22Rv1 (cell line): Measurements from ENCODE around the gene PPP1R14C.

ENCODE experiments used
- H3K27ac ChIP-seq: fragments of 450-650 bp; 2 replicates; pipeline ENCODE4 v1.5.1; 2017
- CTCF ChIP-seq: fragments of 450-650 bp; IDR thresholded peaks from 2 replicates; pipeline ENCODE4 v1.5.1; 2017; ENCODE audit warnings: mild to moderate bottlenecking
- ZFX ChIP-seq: fragments of 450-650 bp; IDR thresholded peaks from 2 replicates; pipeline ENCODE4 v1.6.1; 2017; ENCODE audit warnings: antibody characterized with exemption, borderline replicate concordance

PPP1R14C gene

GRCh38 chr6:150112233-150112632 lies 30.6 kb upstream of the PPP1R14C start:
- TF ChIP-seq CTCF = no peak
- TF ChIP-seq ZFX = no peak

DNA sequence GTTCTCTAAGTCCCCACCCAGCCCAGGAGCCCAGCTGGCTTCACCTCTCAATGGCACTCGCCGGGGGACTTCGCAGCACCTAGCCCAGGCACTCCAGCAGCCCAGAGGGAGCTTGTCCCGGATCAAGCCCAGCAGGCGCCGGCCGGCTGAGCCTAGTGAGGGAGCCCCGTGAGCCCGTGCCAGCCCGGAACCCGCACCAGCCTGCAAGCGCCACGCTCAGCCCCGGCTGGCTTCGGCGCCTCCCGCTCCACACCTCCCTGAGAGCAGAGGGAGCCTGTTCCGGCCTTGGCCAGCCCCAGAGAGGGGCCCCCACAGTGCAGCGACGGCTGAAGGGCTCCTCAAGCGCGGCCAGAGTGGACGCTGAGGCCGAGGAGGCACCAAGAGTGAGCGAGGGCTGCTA lies 27.1 kb upstream of the PPP1R14C start:
- no peak overlapping the region for H3K27ac ChIP-seq
- TF ChIP-seq CTCF (no peak), ZFX (no peak)

More at GRCh38 chr6:150112233-150112632, 30.6 kb upstream of the PPP1R14C start:
- H3K27ac ChIP-seq = no peak overlapping the region

GRCh38 chr6:150116200-150116800 lies 26.5 kb upstream of the PPP1R14C start:
- no peak overlapping the region for H3K27ac ChIP-seq

DNA sequence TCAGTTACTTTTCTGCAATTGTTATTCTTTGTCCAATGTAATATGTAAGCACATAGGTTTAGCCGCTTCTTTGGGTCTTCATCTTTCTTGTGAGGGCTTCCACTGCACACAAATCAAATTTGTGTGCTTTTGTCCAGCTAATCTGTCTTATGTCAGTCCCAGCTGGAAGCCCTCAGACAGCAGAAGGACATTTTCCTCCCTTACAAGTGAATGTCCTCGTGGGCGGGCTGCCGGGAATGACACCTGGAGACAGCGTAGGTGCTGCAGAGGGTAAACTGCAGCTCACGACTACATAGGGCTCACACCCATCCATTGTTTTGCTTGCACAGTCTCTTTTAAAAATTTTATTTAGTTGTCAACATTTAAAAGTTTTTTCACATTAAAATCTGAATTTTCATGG lies 24.6 kb upstream of the PPP1R14C start:
- TF ChIP-seq CTCF = no peak
- H3K27ac ChIP-seq = no peak overlapping the region

More at GRCh38 chr6:150116200-150116800, 26.5 kb upstream of the PPP1R14C start:
- no peak for TF ChIP-seq ZFX
- TF ChIP-seq CTCF = no peak

- TF ChIP-seq CTCF = no peak
- TF ChIP-seq ZFX = no peak
- H3K27ac ChIP-seq = no peak overlapping the region
These were observed 24.2 kb upstream of the PPP1R14C start for GRCh38 chr6:150118627-150119026.

DNA sequence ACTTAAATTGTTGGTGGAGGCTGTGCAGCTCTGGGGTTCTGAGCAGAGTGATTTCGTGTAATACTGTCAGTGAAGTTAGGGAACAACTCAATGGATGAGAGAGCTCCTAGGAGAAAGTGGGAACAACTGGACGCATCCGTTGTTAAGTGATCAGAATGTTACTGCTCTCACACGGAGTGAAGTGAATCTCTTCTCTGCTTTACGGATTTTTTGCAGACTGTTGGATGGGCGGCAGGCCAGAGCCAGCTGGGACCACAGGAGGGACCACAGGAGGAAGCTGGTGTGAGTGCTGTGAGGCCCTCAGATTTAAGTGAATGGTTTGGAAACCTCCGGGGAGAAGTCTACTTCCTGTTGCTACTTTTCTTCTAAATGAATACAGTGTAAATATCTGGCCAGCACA lies 23.7 kb upstream of the PPP1R14C start:
- no peak overlapping the region for H3K27ac ChIP-seq
- TF ChIP-seq ZFX (no peak), CTCF (no peak)

- TF ChIP-seq ZFX = no peak
- no peak for TF ChIP-seq CTCF
These were observed 19.2 kb upstream of the PPP1R14C start for GRCh38 chr6:150123645-150124044.

More at GRCh38 chr6:150123645-150124044, 19.2 kb upstream of the PPP1R14C start:
- no peak overlapping the region for H3K27ac ChIP-seq
